PC-3 (cell line): Measurements from ENCODE around the gene CARF. TPM values are rescaled to one million over a fixed set of nuclear protein-coding genes. Genes with fewer than 3 reads are reported as not detected.

Experiments
- ATAC-seq: fragments of 200-7000 bp; cut with Tn5 transposase; 2 replicates; pipeline ENCODE4 v1.9.1; 2020; ENCODE audit warnings: mild to moderate bottlenecking, moderate library complexity
- BruUV-seq: library from RNA; stranded (reverse); fragments of 400-500 nt; replicated peaks from 2 replicates; lab custom pipeline; 2021; lab: Mats Ljungman, UMichigan
- CTCF ChIA-PET: fragments of 300-600 bp; sonication (Branson Sonifier 250); formaldehyde crosslinking; loops from one replicate; lab custom pipeline; 2022; ENCODE audit warnings: antibody characterized with exemption; lab: Charles Lee
- POLR2A ChIA-PET: fragments of 300-600 bp; sonication (Branson Sonifier 250); formaldehyde crosslinking; loops from one replicate; lab custom pipeline; 2022; ENCODE audit warnings: antibody characterized with exemption; ENCODE audit not compliant: unreplicated experiment; lab: Charles Lee
- DNase-seq: peaks from one replicate; pipeline ENCODE4 v3.0.0-alpha.2; 2015
- H2AFZ ChIP-seq: fragments of 300-600 bp; sonication (generic); 2 replicates; pipeline ENCODE4 v1.6.0; 2016; ENCODE audit warnings: antibody characterized with exemption, low read length
- H3F3A ChIP-seq: fragments of 300-600 bp; sonication (generic); one replicate; pipeline ENCODE4 v1.6.0; 2017; ENCODE audit warnings: antibody characterized with exemption, low read length, control low read depth, mild to moderate bottlenecking; ENCODE audit not compliant: unreplicated experiment
- H3K27ac ChIP-seq: fragments of 300-600 bp; sonication (generic); 2 replicates; pipeline ENCODE4 v1.5.1; 2016; ENCODE audit warnings: mild to moderate bottlenecking, low read length
- H3K27me3 ChIP-seq: fragments of 300-600 bp; sonication (generic); 2 replicates; pipeline ENCODE4 v1.6.1; 2016; ENCODE audit warnings: low read length, mixed read lengths
- H3K36me3 ChIP-seq: fragments of 300-600 bp; sonication (generic); 2 replicates; pipeline ENCODE4 v1.6.1; 2016; ENCODE audit warnings: low read depth, mixed run types, low read length, mixed read lengths
- H3K4me1 ChIP-seq: fragments of 300-600 bp; sonication (generic); 2 replicates; pipeline ENCODE4 v1.5.1; 2016; ENCODE audit warnings: low read length; ENCODE audit not compliant: insufficient read depth
- H3K4me2 ChIP-seq: fragments of 300-600 bp; sonication (generic); 2 replicates; pipeline ENCODE4 v1.6.0; 2016; ENCODE audit warnings: low read length
- H3K4me3 ChIP-seq: fragments of 300-600 bp; sonication (generic); 2 replicates; pipeline ENCODE4 v1.5.1; 2016; ENCODE audit warnings: mild to moderate bottlenecking, low read length, mixed read lengths
- H3K79me2 ChIP-seq: fragments of 300-600 bp; sonication (generic); 2 replicates; pipeline ENCODE4 v1.6.1; 2017; ENCODE audit warnings: low read length, mixed read lengths
- H3K9ac ChIP-seq: fragments of 300-600 bp; sonication (generic); 2 replicates; pipeline ENCODE4 v1.6.0; 2016; ENCODE audit warnings: mild to moderate bottlenecking, low read length
- H3K9me2 ChIP-seq: fragments of 300-600 bp; sonication (generic); replicated peaks from 2 replicates; pipeline ENCODE4 v1.6.1; 2016; ENCODE audit warnings: mixed run types, low read length, mixed read lengths
- H3K9me3 ChIP-seq: fragments of 300-600 bp; sonication (generic); 2 replicates; pipeline ENCODE4 v1.6.1; 2016; ENCODE audit warnings: low read length, mixed read lengths
- H4K20me1 ChIP-seq: fragments of 300-600 bp; sonication (generic); 2 replicates; pipeline ENCODE4 v1.6.1; 2016; ENCODE audit warnings: low read length, mixed read lengths
- CTCF ChIP-seq: fragments of 300-600 bp; sonication (generic); conservative IDR thresholded peaks from 2 replicates; pipeline ENCODE4 v1.5.1; 2017; ENCODE audit warnings: antibody characterized with exemption, low read depth, mild to moderate bottlenecking, low read length
- EZH2 ChIP-seq: fragments of 300-600 bp; sonication (generic); IDR thresholded peaks from one replicate; pipeline ENCODE4 v1.6.1; 2017; ENCODE audit warnings: antibody characterized with exemption, mild to moderate bottlenecking, low read length; ENCODE audit not compliant: unreplicated experiment
- EZH2phosphoT487 ChIP-seq: fragments of 300-600 bp; sonication (generic); IDR thresholded peaks from 2 replicates; pipeline ENCODE4 v1.6.1; 2018; ENCODE audit warnings: mild to moderate bottlenecking, antibody characterized with exemption, low read length, borderline replicate concordance
- intact Hi-C: fragments of 100-400 bp; cut with micrococcal nuclease; formaldehyde crosslinking; loops from 2 replicates; pipeline ENCODE4 v1.9.0; 2023
- total RNA-seq: library from RNA; depleted of rRNA; stranded (reverse); fragments of >200 nt; gene quantifications from 2 replicates; pipeline ENCODE4 v1.2.3, GENCODE V29; 2014

Gene CARF
- total RNA-seq, 1 experiment from 2014 or later = 4.4 TPM

- no peak overlapping the region for H2AFZ ChIP-seq
- H3K4me2 ChIP-seq = no peak overlapping the region
- DNase-seq (peak; percentile 19), ATAC-seq (no peak)
- BruUV-seq = no TSS peak
- no peak overlapping the region for H3K4me3 ChIP-seq
- no peak overlapping the region for H3K27ac ChIP-seq
- CTCF ChIA-PET = interaction anchor here (0.6 kb wide), 1 partner anchor 437 kb away, joined by 3 read pairs; no protein-coding TSS in a partner anchor
- H3K4me1 ChIP-seq = no peaks in the 10 kb centered on the region
- intact Hi-C loops = no loop called here
- H4K20me1 ChIP-seq = no peaks in the 10 kb centered on the region
- no peak overlapping the region for H3K9ac ChIP-seq
- H3F3A ChIP-seq = no peaks in the 10 kb centered on the region
- H3K27me3 ChIP-seq = no peaks in the 10 kb centered on the region
- H3K36me3 ChIP-seq = no peaks in the 10 kb centered on the region
- POLR2A ChIA-PET = no interaction called here
- H3K79me2 ChIP-seq = no peaks in the 10 kb centered on the region
- H3K9me2 ChIP-seq = no peaks in the 10 kb centered on the region
- no peaks in the 10 kb centered on the region for H3K9me3 ChIP-seq
- TF ChIP-seq EZH2 = no peak
- no peak for TF ChIP-seq EZH2phosphoT487
- no peak for TF ChIP-seq CTCF
Measured at GRCh38 chr2:203002054-203002821, 90.2 kb downstream of the CARF start.

- ChIA-PET CTCF (no interaction called here), POLR2A (no interaction called here)
- no peak for DNase-seq
- no peak overlapping the region for H3K9ac ChIP-seq
- intact Hi-C loops = no loop called here
- H3K36me3 ChIP-seq = no peaks in the 10 kb centered on the region
- H3K27ac ChIP-seq = no peak overlapping the region
- H3F3A ChIP-seq = no peaks in the 10 kb centered on the region
- H3K79me2 ChIP-seq = no peaks in the 10 kb centered on the region
- no peaks in the 10 kb centered on the region for H3K27me3 ChIP-seq
- H2AFZ ChIP-seq = no peak overlapping the region
- no peak for TF ChIP-seq EZH2phosphoT487
- TF ChIP-seq EZH2 = no peak
- TF ChIP-seq CTCF = no peak
- H3K4me1 ChIP-seq = no peaks in the 10 kb centered on the region
- H4K20me1 ChIP-seq = no peaks in the 10 kb centered on the region
- no peaks in the 10 kb centered on the region for H3K9me3 ChIP-seq
- no peak overlapping the region for H3K4me3 ChIP-seq
- BruUV-seq = no TSS peak
- H3K9me2 ChIP-seq = no peaks in the 10 kb centered on the region
- no peak for ATAC-seq
- no peak overlapping the region for H3K4me2 ChIP-seq
Measured at GRCh38 chr2:203003716-203004115, 91.6 kb downstream of the CARF start.
